Measurements from ENCODE around the gene ABCD3. TPM values are rescaled to one million over a fixed set of nuclear protein-coding genes. Genes with fewer than 3 reads are reported as not detected.
"Not testable (repeated sequence)": the region's sequence is repeated elsewhere in the genome, so short reads cannot be mapped to it uniquely, and the experiment has no call there.

ABCD3 gene
- total RNA-seq, 1 donor from 2014 or later = 69.0 TPM

- ATAC-seq (no peak), DNase-seq (ENCODE audit: missing footprints) (no peak)
- intact Hi-C loops (cut with DNase I) = no loop called here
These were observed 141.7 kb downstream of the ABCD3 start for GRCh38 chr1:94559921-94560320.

- DNase-seq (ENCODE audit: missing footprints) = no peak
- ATAC-seq = no peak
- intact Hi-C loops (cut with DNase I) = no loop called here
These were observed 142.1 kb downstream of the ABCD3 start for GRCh38 chr1:94560333-94560732.

- intact Hi-C loops (cut with DNase I) = no loop called here
- ATAC-seq (no peak), DNase-seq (ENCODE audit: missing footprints) (no peak)
These were observed 144.5 kb downstream of the ABCD3 start for GRCh38 chr1:94562519-94563260.

DNA sequence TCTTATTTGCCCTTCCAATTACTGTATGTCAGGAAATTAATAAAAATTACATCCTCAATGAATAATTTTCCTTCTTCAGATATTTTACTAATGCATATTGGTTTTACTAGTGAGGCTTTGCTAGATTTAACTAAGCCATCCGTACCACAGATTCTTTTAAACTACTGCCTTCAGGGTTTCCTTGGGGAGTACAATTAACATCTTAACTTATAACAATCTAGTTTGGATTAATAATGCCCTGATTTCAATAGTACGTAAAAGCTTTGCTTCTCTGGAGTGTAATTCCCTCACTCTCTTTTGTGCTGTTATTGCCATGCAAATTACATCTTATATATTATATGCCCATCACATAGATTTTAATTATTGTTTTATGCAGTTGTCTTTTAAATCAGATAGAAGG is 147.7 kb downstream of the ABCD3 start:
- intact Hi-C loops (cut with DNase I) = no loop called here
- DNase-seq (ENCODE audit: missing footprints) = no peak
- ATAC-seq = no peak

- intact Hi-C loops (cut with DNase I); DNase-seq (ENCODE audit: missing footprints); ATAC-seq: not testable (repeated sequence)
These were observed 148.2 kb downstream of the ABCD3 start for GRCh38 chr1:94566436-94566835.

DNA sequence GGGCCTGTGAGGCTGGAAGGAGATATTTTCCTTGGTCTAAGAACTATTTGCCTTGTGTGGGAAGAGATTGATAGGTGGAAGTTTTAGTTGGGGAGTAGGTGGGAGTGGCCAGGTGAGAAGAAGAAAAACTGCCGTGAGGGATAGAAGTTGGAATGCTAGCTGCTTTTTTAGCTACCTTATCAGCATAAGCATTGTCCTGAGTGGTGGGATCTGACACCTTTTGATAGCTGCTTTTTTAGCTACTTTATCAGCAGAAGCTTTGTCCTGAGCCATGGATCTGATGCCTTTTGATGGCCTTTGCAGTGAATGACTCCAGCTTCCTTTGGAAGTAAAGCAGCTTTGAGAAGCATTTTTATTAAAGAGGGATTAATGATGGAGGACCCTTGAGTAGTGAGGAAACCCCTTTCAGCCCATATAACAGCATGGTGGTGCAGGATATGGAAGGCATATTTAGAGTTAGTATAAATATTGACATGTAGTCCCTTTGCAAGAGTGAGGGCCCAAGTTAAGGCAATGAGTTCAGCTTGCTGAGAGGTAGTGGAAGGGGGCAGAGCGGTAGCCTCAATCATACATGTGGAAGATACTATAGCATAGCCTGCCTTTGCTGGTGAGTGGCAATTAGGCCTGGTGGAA is 149.9 kb downstream of the ABCD3 start:
- DNase-seq (ENCODE audit: missing footprints); intact Hi-C loops (cut with DNase I); ATAC-seq: not testable (repeated sequence)

Other genes with a start within 250 kb of the ABCD3 start
- 27.5 TPM for gene ARHGAP29, start 180.8 kb upstream of the ABCD3 start, total RNA-seq
- 27.9 TPM for gene F3, start 123.4 kb downstream of the ABCD3 start, total RNA-seq

All from Right ventricle myocardium inferior (tissue), 1 donor.